Aorta (tissue), 5 donors: ENCODE results near the gene WDHD1. TPM values are rescaled to one million over a fixed set of nuclear protein-coding genes. Genes with fewer than 3 reads are reported as not detected.
"Not testable (repeated sequence)": the region's sequence is repeated elsewhere in the genome, so short reads cannot be mapped to it uniquely, and the experiment has no call there.

Experiments used
- ATAC-seq: fragments of 200-7000 bp; cut with Tn5 transposase; one replicate; pipeline ENCODE4 v1.9.1; 2022; ENCODE audit warnings: moderate library complexity; ENCODE audit not compliant: low FRiP score
- DNase-seq, 2 donors: peaks; one replicate each; pipeline ENCODE4 v3.0.0-alpha.2; 2020
- H3K27ac ChIP-seq, 2 donors: one replicate each; pipeline ENCODE4 v1.5.1; 2013; ENCODE audit warnings: low read length in 2 of 2, mild to moderate bottlenecking in 2 of 2, moderate library complexity in 2 of 2, control low read depth in 1 of 2, inconsistent platforms in 1 of 2, low read depth in 1 of 2
- H3K27me3 ChIP-seq, 2 donors: one replicate each; pipeline ENCODE4 v1.6.1; 2013; ENCODE audit warnings: control low read depth in 1 of 2, low read length in 1 of 2, mild to moderate bottlenecking in 1 of 2, moderate library complexity in 1 of 2; ENCODE audit not compliant: insufficient read depth in 2 of 2, control insufficient read depth in 1 of 2
- H3K36me3 ChIP-seq, 2 donors: one replicate each; pipeline ENCODE4 v1.6.1; 2013; ENCODE audit warnings: control low read depth in 1 of 2, low read length in 1 of 2, mild to moderate bottlenecking in 1 of 2; ENCODE audit not compliant: insufficient read depth in 2 of 2, control insufficient read depth in 1 of 2
- H3K4me1 ChIP-seq, 2 donors: one replicate each; pipeline ENCODE4 v1.6.1; 2013; ENCODE audit warnings: low read length in 2 of 2, control low read depth in 1 of 2, mild to moderate bottlenecking in 1 of 2, moderate library complexity in 1 of 2; ENCODE audit not compliant: insufficient read depth in 2 of 2, control insufficient read depth in 1 of 2
- H3K4me3 ChIP-seq, 2 donors: one replicate each; pipeline ENCODE4 v1.5.1; 2013; ENCODE audit warnings: low read length in 2 of 2, control low read depth in 1 of 2, mild to moderate bottlenecking in 1 of 2
- H3K9me3 ChIP-seq: one replicate; pipeline ENCODE4 v1.6.1; 2013; ENCODE audit warnings: mild to moderate bottlenecking, low read length; ENCODE audit not compliant: control insufficient read depth
- WGBS, 2 donors: extraction: QIAGEN DNeasy Blood & Tissue Kit; methylation state at CpG; one replicate each; pipeline ENCODE4 v1.1.7; 2013; 5-methylcytosine and 5-hydroxymethylcytosine counted together
- intact Hi-C, 2 donors: fragments of 100-400 bp; cut with DNase I; formaldehyde crosslinking; loops; one replicate each; pipeline versions ENCODE4 v1.14.2 to v1.15.0; 2022
- polyA plus RNA-seq, 2 donors: library from polyadenylated mRNA; stranded (reverse); fragments of 200-250 nt; gene quantifications; one replicate each; pipeline ENCODE4 v1.2.3, GENCODE V29; 2013
- total RNA-seq, 2 donors: library from RNA; stranded (reverse); fragmentation: NEBNext Ultra II Directional; extraction: Animal tissue kit (Norgen Biotek cat#: 25700); gene quantifications; one replicate each; pipeline ENCODE4 v1.2.1, GENCODE V29; 2021
- donor health status: healthy with polysubstance abuse.
- donor health status: Bipolar disorder and iron deficiency.
- donor health status: DM: no; HTN: no; CAD: no.
- donor health status: DM: no; HTN: no; CAD: no.
- donor health status: DM: yes; HTN: yes; CAD: no.

The WDHD1 gene
- total and polyA plus RNA-seq, 4 donors = 0.25 to 2.6 (median 1.3) TPM

GRCh38 chr14:54919330-54919729 lies 107.6 kb downstream of the WDHD1 start:
- H3K4me1 ChIP-seq = no peaks in the 10 kb centered on the region
- DNase-seq = no peak
- intact Hi-C loops = no loop called here
- H3K27ac ChIP-seq = no peak overlapping the region
- no peak for ATAC-seq
- no peaks in the 10 kb centered on the region for H3K36me3 ChIP-seq
- H3K9me3 ChIP-seq = no peaks in the 10 kb centered on the region
- no peak overlapping the region for H3K4me3 ChIP-seq
- no peaks in the 10 kb centered on the region for H3K27me3 ChIP-seq

GRCh38 chr14:54918427-54918826 lies 108.5 kb downstream of the WDHD1 start:
- Histone ChIP-seq H3K4me3 (no peak overlapping the region), H3K4me1 (no peaks in the 10 kb centered on the region), H3K9me3 (no peaks in the 10 kb centered on the region), H3K27ac (no peak overlapping the region), H3K27me3 (no peaks in the 10 kb centered on the region), H3K36me3 (no peaks in the 10 kb centered on the region)
- ATAC-seq (no peak), DNase-seq (no peak)
- intact Hi-C loops = no loop called here
- 56 to 59% methylated on average over 5 of the region's 5 CpGs for WGBS, 2 donors

- intact Hi-C loops = no loop called here
- WGBS, 2 donors = 91 to 93% methylated on average over 1 of the region's 1 CpG
Measured at GRCh38 chr14:54916101-54916500, 110.8 kb downstream of the WDHD1 start.

GRCh38 chr14:54909817-54910558 lies 116.9 kb downstream of the WDHD1 start:
- 88 to 91% methylated on average over 5 of the region's 5 CpGs for WGBS, 2 donors
- Histone ChIP-seq H3K9me3 (no peaks in the 10 kb centered on the region), H3K27me3 (no peaks in the 10 kb centered on the region), H3K4me1 (peaks cover 0 to 1% of the 10 kb centered on the region in 2 donors), H3K4me3 (no peak overlapping the region), H3K27ac (no peak overlapping the region), H3K36me3 (no peaks in the 10 kb centered on the region)
- DNase-seq = no peak
- no peak for ATAC-seq
- intact Hi-C loops = no loop called here

More at GRCh38 chr14:54916101-54916500, 110.8 kb downstream of the WDHD1 start:
- H3K4me3 ChIP-seq = no peak overlapping the region
- no peaks in the 10 kb centered on the region for H3K36me3 ChIP-seq
- H3K27ac ChIP-seq = no peak overlapping the region
- no peaks in the 10 kb centered on the region for H3K27me3 ChIP-seq
- H3K4me1 ChIP-seq = peaks cover 0 to 1% of the 10 kb centered on the region in 2 donors
- DNase-seq = no peak
- H3K9me3 ChIP-seq = no peaks in the 10 kb centered on the region
- no peak for ATAC-seq

- ATAC-seq, DNase-seq, H3K9me3 ChIP-seq, H3K4me3 ChIP-seq, H3K4me1 ChIP-seq, H3K27ac ChIP-seq, H3K27me3 ChIP-seq, H3K36me3 ChIP-seq, intact Hi-C loops: not testable (repeated sequence)
- WGBS, 2 donors = 94 to 96% methylated on average over 4 of the region's 4 CpGs
Measured at GRCh38 chr14:54908973-54909372, 117.9 kb downstream of the WDHD1 start.

- WGBS, 2 donors = 78 to 83% methylated on average over 4 of the region's 4 CpGs
- ATAC-seq (no peak), DNase-seq (no peak)
- intact Hi-C loops = no loop called here
- H3K4me3 ChIP-seq = no peak overlapping the region
- no peaks in the 10 kb centered on the region for H3K9me3 ChIP-seq
- H3K4me1 ChIP-seq = peaks cover 0 to 1% of the 10 kb centered on the region in 2 donors
- H3K27me3 ChIP-seq = no peaks in the 10 kb centered on the region
- H3K36me3 ChIP-seq = no peaks in the 10 kb centered on the region
- no peak overlapping the region for H3K27ac ChIP-seq
Measured at GRCh38 chr14:54908190-54908589, 118.7 kb downstream of the WDHD1 start.

- H3K4me1 ChIP-seq = no peaks in the 10 kb centered on the region
- no peaks in the 10 kb centered on the region for H3K9me3 ChIP-seq
- no peaks in the 10 kb centered on the region for H3K36me3 ChIP-seq
- H3K4me3 ChIP-seq = no peak overlapping the region
- H3K27ac ChIP-seq = no peak overlapping the region
- DNase-seq (no peak), ATAC-seq (no peak)
- intact Hi-C loops = no loop called here
- H3K27me3 ChIP-seq = peaks cover 0 to 2% of the 10 kb centered on the region in 2 donors
Measured at GRCh38 chr14:54906075-54906474, 120.8 kb downstream of the WDHD1 start.

- H3K4me3 ChIP-seq = peak within 1 kb of the TSS; percentile 34 to 81
- no peaks in the 10 kb centered on the region for H3K4me1 ChIP-seq
- peaks cover 0 to 2% of the 10 kb centered on the region in 2 donors for H3K27me3 ChIP-seq
- DNase-seq (peak; percentile 66 to 90), ATAC-seq (peak; percentile 90)
- 0 to 1% methylated on average over 75 to 83 of the region's 83 CpGs for WGBS, 2 donors
- H3K27ac ChIP-seq = no peak within 1 kb of the TSS
- intact Hi-C loops = no loop called here
- no peaks in the 10 kb centered on the region for H3K9me3 ChIP-seq
- H3K36me3 ChIP-seq = no peaks in the 10 kb centered on the region
Measured at GRCh38 chr14:54902521-54903420, 124.1 kb downstream of the WDHD1 start, which contains the start of gene GCH1. Gene GCH1, minus strand, starts transcription at chr14:54902826. Its CDS starts 163 bp downstream, at chr14:54902663.
